ENCODE results near the gene FJX1.

The FJX1 gene

GRCh38 chr11:35615921-35616900 is 2.0 kb upstream of the FJX1 start:
- H3K27ac ChIP-seq, result no peak overlapping the region
- DNase-seq, result no peak
- H3K27me3 ChIP-seq (ENCODE audit: insufficient read depth, low read depth, severe bottlenecking), result peaks cover 27% of the 10 kb centered on the region
- H3K36me3 ChIP-seq, result no peaks in the 10 kb centered on the region
- H3K9me3 ChIP-seq (ENCODE audit: severe bottlenecking), result no peaks in the 10 kb centered on the region
- no peak for TF ChIP-seq CTCF (IDR thresholded peaks at IDR 0.05; ENCODE audit: low read depth, low read length)
- H3K4me3 ChIP-seq (ENCODE audit: low read depth, low read length), result no peak overlapping the region

GRCh38 chr11:35617316-35617686 is 959 bp upstream of the FJX1 start:
- DNase-seq, result no peak
- Histone ChIP-seq H3K27me3 (ENCODE audit: insufficient read depth, low read depth, severe bottlenecking) (peaks cover 27% of the 10 kb centered on the region), H3K9me3 (ENCODE audit: severe bottlenecking) (no peaks in the 10 kb centered on the region), H3K27ac (no peak overlapping the region), H3K36me3 (no peaks in the 10 kb centered on the region), H3K4me3 (ENCODE audit: low read depth, low read length) (peak overlapping the region; percentile 50; the same call in 1 of the 2 replicates)
- TF ChIP-seq CTCF (IDR thresholded peaks at IDR 0.05; ENCODE audit: low read depth, low read length), result no peak

GRCh38 chr11:35618497-35619115 is 346 bp downstream of the FJX1 start:
- Histone ChIP-seq H3K27me3 (ENCODE audit: insufficient read depth, low read depth, severe bottlenecking) (peaks cover 27% of the 10 kb centered on the region), H3K9me3 (ENCODE audit: severe bottlenecking) (no peaks in the 10 kb centered on the region), H3K36me3 (no peaks in the 10 kb centered on the region), H3K4me3 (ENCODE audit: low read depth, low read length) (peak overlapping the region; percentile 50), H3K27ac (no peak overlapping the region)
- peak; percentile 30 for DNase-seq
- TF ChIP-seq CTCF (IDR thresholded peaks at IDR 0.05; ENCODE audit: low read depth, low read length), result no peak

GRCh38 chr11:35619116-35619854 is 1.0 kb downstream of the FJX1 start:
- Histone ChIP-seq H3K27ac (no peak overlapping the region), H3K27me3 (ENCODE audit: insufficient read depth, low read depth, severe bottlenecking) (peaks cover 27% of the 10 kb centered on the region), H3K4me3 (ENCODE audit: low read depth, low read length) (peak overlapping the region; percentile 49), H3K9me3 (ENCODE audit: severe bottlenecking) (no peaks in the 10 kb centered on the region), H3K36me3 (no peaks in the 10 kb centered on the region)
- TF ChIP-seq CTCF (IDR thresholded peaks at IDR 0.05; ENCODE audit: low read depth, low read length), result no peak; the same call in 1 of the 2 replicates
- peak; percentile 36 for DNase-seq

GRCh38 chr11:35619855-35620640 is 1.8 kb downstream of the FJX1 start:
- Histone ChIP-seq H3K36me3 (no peaks in the 10 kb centered on the region), H3K27me3 (ENCODE audit: insufficient read depth, low read depth, severe bottlenecking) (peaks cover 27% of the 10 kb centered on the region), H3K4me3 (ENCODE audit: low read depth, low read length) (peak overlapping the region; percentile 49), H3K27ac (no peak overlapping the region), H3K9me3 (ENCODE audit: severe bottlenecking) (no peaks in the 10 kb centered on the region)
- peak; percentile 36 for DNase-seq
- 0 out of 2 replicates have a peak, but pooled peaks have one; percentile 25 for TF ChIP-seq CTCF (IDR thresholded peaks at IDR 0.05; ENCODE audit: low read depth, low read length)

Data from WERI-Rb-1 (cell line).